HepG2 (cell line): Measurements from ENCODE around the gene RBCK1. TPM values are rescaled to one million over a fixed set of nuclear protein-coding genes. Genes with fewer than 3 reads are reported as not detected.

Experiments
- FOXP4 ChIP-seq: sonication (generic); formaldehyde crosslinking; IDR thresholded peaks from 2 replicates; pipeline ENCODE4 v1.4.0; 2020; ENCODE audit warnings: missing genetic modification reagents
- GATA4 ChIP-seq: sonication (generic); IDR thresholded peaks from 2 replicates; pipeline ENCODE4 v1.6.1; 2016; ENCODE audit warnings: antibody characterized with exemption, low read depth, borderline replicate concordance
- PCBP1 ChIP-seq: fragments of 200-400 bp; formaldehyde crosslinking; IDR thresholded peaks from 2 replicates; pipeline ENCODE4 v1.6.1; 2017; ENCODE audit warnings: mild to moderate bottlenecking, low read depth, low read length, borderline replicate concordance
- TCF7 ChIP-seq: sonication (generic); IDR thresholded peaks from 2 replicates; pipeline ENCODE4 v1.6.1; 2016; ENCODE audit warnings: antibody characterized with exemption, low read depth
- THAP11 ChIP-seq: IDR thresholded peaks from 2 replicates; pipeline ENCODE4 v1.6.1; 2016; ENCODE audit warnings: missing biosample characterization, missing genetic modification reagents
- TRIM24 ChIP-seq: sonication (generic); formaldehyde crosslinking; IDR thresholded peaks from 2 replicates; pipeline ENCODE4 v1.8.0; 2022; ENCODE audit warnings: mild to moderate bottlenecking, missing genetic modification reagents
- ZBTB26 ChIP-seq: IDR thresholded peaks from 2 replicates; pipeline ENCODE4 v1.6.1; 2016; ENCODE audit warnings: missing compliant biosample characterization, missing genetic modification reagents, borderline replicate concordance
- ZNF138 ChIP-seq: sonication (generic); formaldehyde crosslinking; IDR thresholded peaks from 2 replicates; pipeline ENCODE4 v1.5.0; 2020; ENCODE audit warnings: mild to moderate bottlenecking, low read depth, missing genetic modification reagents
- ZNF839 ChIP-seq: sonication (generic); formaldehyde crosslinking; IDR thresholded peaks from 2 replicates; pipeline ENCODE4 v1.4.0; 2020; ENCODE audit warnings: missing genetic modification reagents, mild to moderate bottlenecking, borderline replicate concordance
- polyA plus RNA-seq, 8 experiments: library from polyadenylated mRNA; depleted of rRNA in 3 of 8; stranded (reverse) in 7 of 8; unstranded in 1 of 8; fragments of >200 nt; fragmentation: Illumina TruSeq in 4 of 8; extraction: Trizol in 4 of 8; gene quantifications; 2 replicates each; pipeline versions ENCODE4 v1.2.1 to v1.2.3, GENCODE V29; 2011 to 2016; ENCODE audit warnings: low read depth in 4 of 8, missing spikeins in 1 of 8, mixed read lengths in 1 of 8; ENCODE audit not compliant: insufficient read depth in 1 of 8
- total RNA-seq, 5 experiments: library from RNA; depleted of rRNA; stranded (reverse); fragments of >200 nt; fragmentation: Illumina TruSeq; extraction: Trizol; gene quantifications; 2 replicates each; pipeline ENCODE4 v1.2.3, GENCODE V29; 2016; ENCODE audit warnings: low read depth in 1 of 5
- TF ChIP-seq, protein P1 (sequence below): IDR thresholded peaks from 2 replicates; pipeline ENCODE4 v1.4.0; 2020; ENCODE audit warnings: mild to moderate bottlenecking, missing genetic modification reagents
- TF ChIP-seq, protein P2 (sequence below), 2 experiments: sonication (generic) in 1 of 2; formaldehyde crosslinking in 1 of 2; IDR thresholded peaks; 2 replicates each; pipeline versions ENCODE4 v1.6.1 to v1.9.0; 2014 to 2022; ENCODE audit warnings: antibody characterized with exemption in 1 of 2, borderline replicate concordance in 1 of 2, inconsistent platforms in 1 of 2, low read depth in 1 of 2, missing genetic modification reagents in 1 of 2

Gene RBCK1
- total and polyA plus RNA-seq, 2 of the 13 experiments (the other 11 are each of a cell fraction or from before 2014, with no cell fraction given) = 149 to 215 TPM

GRCh38 chr20:407133-407952 is 756 bp upstream of the RBCK1 start (continued):
- TF ChIP-seq ZBTB26 (CRISPR knock-in tag) (peak; percentile 87), GATA4 (peak; percentile 50; the same call in 1 of the 2 replicates), PCBP1 (no peak), TRIM24 (no peak), FOXP4 (CRISPR knock-in tag) (peak; percentile 23), ZNF839 (peak; percentile 76; the same call in 1 of the 2 replicates), ZNF138 (no peak; the same call in 1 of the 2 replicates), TCF7 (no peak), THAP11 (CRISPR knock-in tag) (peak; percentile 46)
- TF ChIP-seq, protein P1, sequence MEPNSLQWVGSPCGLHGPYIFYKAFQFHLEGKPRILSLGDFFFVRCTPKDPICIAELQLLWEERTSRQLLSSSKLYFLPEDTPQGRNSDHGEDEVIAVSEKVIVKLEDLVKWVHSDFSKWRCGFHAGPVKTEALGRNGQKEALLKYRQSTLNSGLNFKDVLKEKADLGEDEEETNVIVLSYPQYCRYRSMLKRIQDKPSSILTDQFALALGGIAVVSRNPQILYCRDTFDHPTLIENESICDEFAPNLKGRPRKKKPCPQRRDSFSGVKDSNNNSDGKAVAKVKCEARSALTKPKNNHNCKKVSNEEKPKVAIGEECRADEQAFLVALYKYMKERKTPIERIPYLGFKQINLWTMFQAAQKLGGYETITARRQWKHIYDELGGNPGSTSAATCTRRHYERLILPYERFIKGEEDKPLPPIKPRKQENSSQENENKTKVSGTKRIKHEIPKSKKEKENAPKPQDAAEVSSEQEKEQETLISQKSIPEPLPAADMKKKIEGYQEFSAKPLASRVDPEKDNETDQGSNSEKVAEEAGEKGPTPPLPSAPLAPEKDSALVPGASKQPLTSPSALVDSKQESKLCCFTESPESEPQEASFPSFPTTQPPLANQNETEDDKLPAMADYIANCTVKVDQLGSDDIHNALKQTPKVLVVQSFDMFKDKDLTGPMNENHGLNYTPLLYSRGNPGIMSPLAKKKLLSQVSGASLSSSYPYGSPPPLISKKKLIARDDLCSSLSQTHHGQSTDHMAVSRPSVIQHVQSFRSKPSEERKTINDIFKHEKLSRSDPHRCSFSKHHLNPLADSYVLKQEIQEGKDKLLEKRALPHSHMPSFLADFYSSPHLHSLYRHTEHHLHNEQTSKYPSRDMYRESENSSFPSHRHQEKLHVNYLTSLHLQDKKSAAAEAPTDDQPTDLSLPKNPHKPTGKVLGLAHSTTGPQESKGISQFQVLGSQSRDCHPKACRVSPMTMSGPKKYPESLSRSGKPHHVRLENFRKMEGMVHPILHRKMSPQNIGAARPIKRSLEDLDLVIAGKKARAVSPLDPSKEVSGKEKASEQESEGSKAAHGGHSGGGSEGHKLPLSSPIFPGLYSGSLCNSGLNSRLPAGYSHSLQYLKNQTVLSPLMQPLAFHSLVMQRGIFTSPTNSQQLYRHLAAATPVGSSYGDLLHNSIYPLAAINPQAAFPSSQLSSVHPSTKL = peak; percentile 60; the same call in 1 of the 2 replicates
- TF ChIP-seq, protein P2, sequence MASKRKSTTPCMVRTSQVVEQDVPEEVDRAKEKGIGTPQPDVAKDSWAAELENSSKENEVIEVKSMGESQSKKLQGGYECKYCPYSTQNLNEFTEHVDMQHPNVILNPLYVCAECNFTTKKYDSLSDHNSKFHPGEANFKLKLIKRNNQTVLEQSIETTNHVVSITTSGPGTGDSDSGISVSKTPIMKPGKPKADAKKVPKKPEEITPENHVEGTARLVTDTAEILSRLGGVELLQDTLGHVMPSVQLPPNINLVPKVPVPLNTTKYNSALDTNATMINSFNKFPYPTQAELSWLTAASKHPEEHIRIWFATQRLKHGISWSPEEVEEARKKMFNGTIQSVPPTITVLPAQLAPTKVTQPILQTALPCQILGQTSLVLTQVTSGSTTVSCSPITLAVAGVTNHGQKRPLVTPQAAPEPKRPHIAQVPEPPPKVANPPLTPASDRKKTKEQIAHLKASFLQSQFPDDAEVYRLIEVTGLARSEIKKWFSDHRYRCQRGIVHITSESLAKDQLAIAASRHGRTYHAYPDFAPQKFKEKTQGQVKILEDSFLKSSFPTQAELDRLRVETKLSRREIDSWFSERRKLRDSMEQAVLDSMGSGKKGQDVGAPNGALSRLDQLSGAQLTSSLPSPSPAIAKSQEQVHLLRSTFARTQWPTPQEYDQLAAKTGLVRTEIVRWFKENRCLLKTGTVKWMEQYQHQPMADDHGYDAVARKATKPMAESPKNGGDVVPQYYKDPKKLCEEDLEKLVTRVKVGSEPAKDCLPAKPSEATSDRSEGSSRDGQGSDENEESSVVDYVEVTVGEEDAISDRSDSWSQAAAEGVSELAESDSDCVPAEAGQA (IDR thresholded peaks at IDR 0.05; ENCODE audit: low read depth) = no peak; the same call in 1 of the 2 replicates
- TF ChIP-seq, protein P2 (CRISPR knock-in tag; IDR thresholded peaks at IDR 0.05; ENCODE audit: borderline replicate concordance) = peak; percentile 74; the same call in 1 of the 2 replicates
